Epithelial cell of alveolus of lung (primary cell): ENCODE data around the gene DHRS13. TPM values are rescaled to one million over a fixed set of nuclear protein-coding genes. Genes with fewer than 3 reads are reported as not detected.

Source experiments
- total RNA-seq: library from RNA; depleted of rRNA; stranded (reverse); fragments of >200 nt; gene quantifications from 2 replicates; pipeline ENCODE4 v1.2.1, GENCODE V29; 2015

Gene DHRS13, protein sequence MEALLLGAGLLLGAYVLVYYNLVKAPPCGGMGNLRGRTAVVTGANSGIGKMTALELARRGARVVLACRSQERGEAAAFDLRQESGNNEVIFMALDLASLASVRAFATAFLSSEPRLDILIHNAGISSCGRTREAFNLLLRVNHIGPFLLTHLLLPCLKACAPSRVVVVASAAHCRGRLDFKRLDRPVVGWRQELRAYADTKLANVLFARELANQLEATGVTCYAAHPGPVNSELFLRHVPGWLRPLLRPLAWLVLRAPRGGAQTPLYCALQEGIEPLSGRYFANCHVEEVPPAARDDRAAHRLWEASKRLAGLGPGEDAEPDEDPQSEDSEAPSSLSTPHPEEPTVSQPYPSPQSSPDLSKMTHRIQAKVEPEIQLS
- 4.7 and 14.2 TPM in 2 replicates for total RNA-seq

DNA sequence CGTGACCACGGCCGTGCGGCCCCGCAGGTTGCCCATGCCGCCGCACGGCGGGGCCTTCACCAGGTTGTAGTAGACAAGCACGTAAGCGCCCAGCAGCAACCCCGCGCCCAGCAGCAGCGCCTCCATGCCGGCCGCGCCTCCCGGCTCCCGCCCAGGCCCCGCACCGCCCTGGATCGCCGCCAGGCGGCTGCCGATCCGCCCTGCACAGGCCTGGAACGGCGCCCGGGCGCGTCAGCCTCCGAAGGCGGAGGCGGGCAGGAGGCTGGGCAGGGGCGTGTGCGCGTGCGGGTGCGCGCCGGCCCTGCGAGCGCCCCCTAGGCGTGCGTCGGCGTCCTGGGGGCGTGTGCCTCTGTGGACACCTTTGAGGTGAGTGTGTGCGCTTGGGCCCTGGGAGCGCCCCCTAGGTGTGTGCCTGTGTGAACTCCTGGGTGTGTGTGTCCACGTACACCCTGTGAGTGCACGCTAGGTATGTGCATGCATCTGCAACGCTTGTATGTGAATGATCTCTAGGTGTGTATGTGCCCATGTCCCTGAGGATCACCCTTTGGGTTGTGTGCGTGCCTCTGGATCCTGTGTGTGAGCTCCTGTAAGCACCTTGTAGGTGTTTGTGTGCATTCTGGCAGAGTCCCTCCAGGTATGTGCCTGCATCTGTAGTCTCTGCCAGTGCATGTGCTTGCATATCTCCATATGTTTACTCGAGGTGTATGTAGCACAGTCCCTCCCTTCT lies at the start of gene DHRS13:
TSS of gene DHRS13 (minus strand) at position 261 of the 727 bp plus-strand sequence. CDS start at position 126, 135 bp downstream.

DNA sequence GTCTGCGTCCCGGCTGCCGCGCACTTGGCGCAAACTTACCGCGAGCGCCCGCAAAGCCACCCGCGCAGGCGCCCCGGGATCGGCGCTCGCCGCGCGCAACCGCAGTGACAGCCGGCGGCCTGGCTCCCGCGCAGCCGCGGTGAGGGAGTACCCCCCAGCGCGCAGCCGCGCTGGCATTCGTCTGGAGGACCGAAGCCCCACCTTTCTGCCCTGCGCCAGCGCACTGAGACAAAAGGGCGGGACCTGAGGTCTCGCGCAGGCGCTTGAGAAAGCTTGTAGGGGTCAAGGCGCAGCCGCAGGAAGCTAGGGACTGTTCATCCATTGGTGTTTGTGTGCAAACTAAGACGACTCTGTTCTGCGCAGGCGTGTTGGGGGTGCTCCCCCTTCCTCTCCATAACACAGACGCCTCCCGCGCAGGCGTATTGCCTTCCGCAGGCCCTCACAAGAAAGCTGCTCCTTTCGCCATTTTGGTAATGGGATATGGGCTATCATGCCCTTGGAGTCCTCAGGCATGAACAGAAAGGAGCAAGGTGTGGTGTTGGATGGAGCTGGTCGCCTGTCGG lies 48.6 kb upstream of the DHRS13 start, which contains the start of gene PHF12:
TSS of gene PHF12 (minus strand) at position 91 of the 563 bp plus-strand sequence. CDS start 558 bp downstream, outside the sequence.

GRCh38 chr17:28896884-28897768 lies 5.8 kb downstream of the DHRS13 start, which contains the start of gene FLOT2:
FLOT2 (minus strand) TSS chr17:28897733; CDS start chr17:28897574, 159 bp downstream.

DNA sequence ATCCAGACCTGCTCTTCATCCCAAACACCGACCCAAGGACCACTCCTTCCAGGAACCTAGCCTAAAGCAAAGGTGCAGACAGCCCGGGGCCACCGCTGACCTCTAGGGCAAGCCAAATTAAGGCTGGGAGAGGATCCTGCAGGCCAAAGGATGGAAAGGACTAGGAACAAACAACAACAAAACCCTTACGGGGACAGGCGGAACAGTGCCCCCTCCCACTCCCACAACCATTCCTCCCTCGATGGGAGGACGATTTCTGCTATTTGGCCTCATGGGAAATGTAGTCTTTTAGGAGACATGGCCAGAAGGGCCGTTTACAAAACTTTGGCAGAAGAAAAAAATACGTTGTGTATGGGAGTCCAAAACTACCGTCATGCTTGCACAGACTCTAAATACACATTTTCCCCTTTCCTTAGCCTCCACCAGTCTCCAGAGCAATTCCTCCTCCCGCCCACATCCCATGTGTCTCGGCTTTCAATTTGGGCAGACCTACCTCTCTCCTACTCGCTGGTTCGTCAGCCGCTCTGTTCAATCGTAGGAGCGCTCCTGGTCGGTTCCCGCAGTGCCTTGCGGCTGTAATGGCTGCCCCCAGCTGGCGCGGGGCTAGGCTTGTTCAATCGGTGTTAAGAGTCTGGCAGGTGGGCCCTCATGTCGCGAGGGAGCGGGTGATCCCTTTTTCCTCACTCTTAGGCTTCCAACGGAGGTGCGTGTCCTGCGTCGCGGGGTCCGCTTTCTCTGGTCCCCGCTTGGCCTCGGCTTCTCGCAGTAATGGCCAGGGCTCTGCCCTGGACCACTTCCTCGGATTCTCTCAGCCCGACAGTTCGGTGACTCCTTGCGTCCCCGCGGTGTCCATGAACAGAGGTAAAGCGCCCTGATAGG lies 48.2 kb downstream of the DHRS13 start, which contains the start of gene ERAL1:
TSS of gene ERAL1 (plus strand) at position 560 of the 879 bp plus-strand sequence. CDS start at position 579, 19 bp downstream.

Other genes starting within 250 kb of the DHRS13 start
- gene SDF2, start 241.2 kb downstream of the DHRS13 start, total RNA-seq, result 59.8 and 68.8 TPM in 2 replicates
- 30.6 and 50.3 TPM in 2 replicates for gene SUPT6H, start 240.9 kb downstream of the DHRS13 start, total RNA-seq
- 0.39 and 3.8 TPM in 2 replicates for gene PROCA1, start 191.2 kb downstream of the DHRS13 start, total RNA-seq
- 348 and 466 TPM in 2 replicates for gene RAB34, start 185.2 kb downstream of the DHRS13 start, total RNA-seq
- gene RPL23A, start 183.1 kb downstream of the DHRS13 start, total RNA-seq, result 866 and 1,222 TPM in 2 replicates
- gene TLCD1, start 176.8 kb downstream of the DHRS13 start, total RNA-seq, result 0.96 and 18.4 TPM in 2 replicates
- gene NEK8, start 174.3 kb downstream of the DHRS13 start, total RNA-seq, result 1.6 and 2.4 TPM in 2 replicates
- 23.6 and 39.0 TPM in 2 replicates for gene TRAF4, start 159.1 kb downstream of the DHRS13 start, total RNA-seq
- 8.9 and 12.0 TPM in 2 replicates for gene FAM222B, start 60.3 kb downstream of the DHRS13 start, total RNA-seq
- 48.5 and 56.0 TPM in 2 replicates for gene ERAL1, start 48.1 kb downstream of the DHRS13 start, total RNA-seq
- 56.8 and 60.4 TPM in 2 replicates for gene FLOT2, start 5.3 kb downstream of the DHRS13 start, total RNA-seq
- 18.9 and 34.8 TPM in 2 replicates for gene PHF12, start 48.4 kb upstream of the DHRS13 start, total RNA-seq
- not detected in 2 replicates for gene SEZ6, start 103.0 kb upstream of the DHRS13 start, total RNA-seq
- gene PIPOX, start 140.1 kb upstream of the DHRS13 start, total RNA-seq, result 0.52 and 2.6 TPM in 2 replicates